HG03135 (cell line): ENCODE results near the gene PCDHA10.
"Not testable (repeated sequence)": the region's sequence is repeated elsewhere in the genome, so short reads cannot be mapped to it uniquely, and the experiment has no call there.

Source experiments
- ATAC-seq: cut with Tn5 transposase; IDR thresholded peaks from one replicate; pipeline ENCODE4 v1.9.1; 2021; ENCODE audit warnings: mild to moderate bottlenecking, moderate library complexity; ENCODE audit not compliant: unreplicated experiment

The PCDHA10 gene

GRCh38 chr5:140840978-140841962 lies 14.4 kb upstream of the PCDHA10 start, which contains the start of gene PCDHA8:
TSS of gene PCDHA8 (plus strand) at chr5:140841187. CDS start at chr5:140841322, 135 bp downstream.
- no peak for ATAC-seq

- no peak for ATAC-seq
Measured at GRCh38 chr5:140842798-140843733, 12.6 kb upstream of the PCDHA10 start.

GRCh38 chr5:140848139-140849102 lies 7.3 kb upstream of the PCDHA10 start, which contains the start of gene PCDHA9:
TSS of gene PCDHA9 (plus strand) at chr5:140848382. CDS start at chr5:140848496, 114 bp downstream.
- not testable (repeated sequence) for ATAC-seq

- not testable (repeated sequence) for ATAC-seq
Measured at GRCh38 chr5:140849831-140850634, 5.7 kb upstream of the PCDHA10 start.

GRCh38 chr5:140857177-140857986 lies 1.7 kb downstream of the PCDHA10 start:
- ATAC-seq: no peak

GRCh38 chr5:140857987-140858240 lies 2.2 kb downstream of the PCDHA10 start:
- ATAC-seq: no peak

GRCh38 chr5:140862441-140863295 lies 7.0 kb downstream of the PCDHA10 start:
- ATAC-seq: no peak

- no peak for ATAC-seq
Measured at GRCh38 chr5:140868721-140869554, 13.2 kb downstream of the PCDHA10 start, which contains the start of gene PCDHA11. TSS of gene PCDHA11 (plus strand) at chr5:140868957. CDS start at chr5:140869104, 147 bp downstream.

- ATAC-seq: no peak
Measured at GRCh38 chr5:140869555-140869886, 13.8 kb downstream of the PCDHA10 start.

GRCh38 chr5:140870221-140871201 lies 14.8 kb downstream of the PCDHA10 start:
- ATAC-seq: no peak

- ATAC-seq: no peak
Measured at GRCh38 chr5:140875085-140876065, 19.7 kb downstream of the PCDHA10 start, which contains the start of gene PCDHA12. TSS of gene PCDHA12 (plus strand) at chr5:140875308. CDS start at chr5:140875473, 165 bp downstream.

- ATAC-seq: not testable (repeated sequence)
Measured at GRCh38 chr5:140876541-140877261, 21.0 kb downstream of the PCDHA10 start.

GRCh38 chr5:140877262-140877581 lies 21.5 kb downstream of the PCDHA10 start:
- no peak for ATAC-seq
